Measurements from ENCODE around the gene SMPDL3A.

The SMPDL3A gene

DNA sequence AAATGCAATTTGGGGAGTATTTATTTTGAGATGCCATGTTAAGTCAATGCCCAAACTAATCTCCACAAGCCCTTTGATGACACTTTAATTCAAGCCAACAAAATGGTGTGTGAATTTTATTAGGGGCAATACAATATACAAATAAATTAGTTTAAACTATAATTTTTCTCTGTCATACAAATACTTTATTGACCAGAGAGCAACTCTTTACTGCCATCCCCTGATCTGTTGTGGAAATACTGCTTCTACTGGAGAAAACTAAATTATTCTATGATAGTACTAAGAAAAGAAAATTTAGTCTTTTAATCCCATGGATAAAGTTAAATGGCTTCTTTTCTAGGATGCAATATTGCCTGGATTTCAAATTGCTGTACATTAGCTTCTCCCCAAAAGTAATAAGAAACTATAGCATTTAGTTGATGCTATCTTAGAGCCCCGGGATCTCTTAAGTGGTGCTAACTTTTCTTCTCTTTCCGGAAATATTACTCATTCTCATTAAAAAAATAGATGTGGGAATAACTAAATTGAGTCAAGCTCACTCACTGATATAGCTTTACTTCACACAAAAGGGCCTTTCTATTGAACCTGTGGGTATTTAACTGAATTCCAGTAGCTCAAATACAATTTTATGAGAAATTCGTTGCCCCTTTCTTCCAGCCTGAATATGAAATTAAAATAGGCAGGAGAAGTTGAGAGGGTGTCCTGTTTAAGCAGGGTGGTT is 49.2 kb downstream of the SMPDL3A start:
- H3K27me3 Mint-ChIP-seq (ENCODE audit: low read depth, poor library complexity) = peaks cover 15% of the 10 kb centered on the region
- DNase-seq = no peak
- H3K4me1 Mint-ChIP-seq = peaks cover 4% of the 10 kb centered on the region
- no peaks in the 10 kb centered on the region for H3K9me3 Mint-ChIP-seq
- H3K27ac Mint-ChIP-seq = no peak overlapping the region
- no peaks in the 10 kb centered on the region for H3K36me3 Mint-ChIP-seq (ENCODE audit: low read depth)
- TF ChIP-seq CTCF (IDR thresholded peaks at IDR 0.05) = peak; percentile 36
- no peak overlapping the region for H3K4me3 Mint-ChIP-seq

GRCh38 chr6:122839472-122839871 is 50.4 kb downstream of the SMPDL3A start:
- peak; percentile 52 for TF ChIP-seq CTCF (IDR thresholded peaks at IDR 0.05)
- H3K9me3 Mint-ChIP-seq = no peaks in the 10 kb centered on the region
- H3K4me3 Mint-ChIP-seq = no peak overlapping the region
- H3K27me3 Mint-ChIP-seq (ENCODE audit: low read depth, poor library complexity) = peaks cover 15% of the 10 kb centered on the region
- H3K36me3 Mint-ChIP-seq (ENCODE audit: low read depth) = no peaks in the 10 kb centered on the region
- no peaks in the 10 kb centered on the region for H3K4me1 Mint-ChIP-seq
- peak; percentile 71 for DNase-seq
- no peak overlapping the region for H3K27ac Mint-ChIP-seq

DNA sequence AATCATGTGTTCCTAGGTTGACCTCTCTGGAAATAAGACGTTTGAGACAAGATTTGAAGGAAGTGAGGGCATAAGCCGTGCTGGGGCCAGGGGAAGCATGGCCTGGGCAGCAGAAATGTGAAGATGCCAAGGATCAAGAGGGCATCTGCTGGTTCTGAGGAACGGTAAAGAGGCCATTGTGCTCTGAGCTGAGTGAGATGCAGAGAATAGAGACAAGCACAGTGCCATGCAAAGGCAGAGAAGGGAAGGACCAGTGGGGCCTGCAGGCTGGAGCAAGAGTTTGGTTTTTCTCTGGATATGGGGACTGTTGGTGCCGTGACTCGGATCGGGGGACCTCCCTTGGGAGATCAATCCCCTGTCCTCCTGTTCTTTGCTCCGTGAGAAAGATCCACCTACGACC is 50.8 kb downstream of the SMPDL3A start:
- H3K4me3 Mint-ChIP-seq = no peak overlapping the region
- no peaks in the 10 kb centered on the region for H3K9me3 Mint-ChIP-seq
- TF ChIP-seq CTCF (IDR thresholded peaks at IDR 0.05) = no peak
- no peak for DNase-seq
- no peaks in the 10 kb centered on the region for H3K36me3 Mint-ChIP-seq (ENCODE audit: low read depth)
- H3K4me1 Mint-ChIP-seq = no peaks in the 10 kb centered on the region
- H3K27me3 Mint-ChIP-seq (ENCODE audit: low read depth, poor library complexity) = peaks cover 13% of the 10 kb centered on the region
- H3K27ac Mint-ChIP-seq = no peak overlapping the region

GRCh38 chr6:122845464-122845863 is 56.4 kb downstream of the SMPDL3A start:
- H3K9me3 Mint-ChIP-seq = peaks cover 7% of the 10 kb centered on the region
- TF ChIP-seq CTCF (IDR thresholded peaks at IDR 0.05) = no peak
- peaks cover 2% of the 10 kb centered on the region for H3K36me3 Mint-ChIP-seq (ENCODE audit: low read depth)
- no peak for DNase-seq
- no peak overlapping the region for H3K4me3 Mint-ChIP-seq
- H3K4me1 Mint-ChIP-seq = no peaks in the 10 kb centered on the region
- peaks cover 9% of the 10 kb centered on the region for H3K27me3 Mint-ChIP-seq (ENCODE audit: low read depth, poor library complexity)
- no peak overlapping the region for H3K27ac Mint-ChIP-seq

- Mint-ChIP-seq H3K36me3 (ENCODE audit: low read depth) (peaks cover 7% of the 10 kb centered on the region), H3K27me3 (ENCODE audit: low read depth, poor library complexity) (peaks cover 6% of the 10 kb centered on the region), H3K4me1 (no peaks in the 10 kb centered on the region), H3K4me3 (no peak overlapping the region), H3K27ac (no peak overlapping the region), H3K9me3 (peaks cover 13% of the 10 kb centered on the region)
- DNase-seq = no peak
- TF ChIP-seq CTCF (IDR thresholded peaks at IDR 0.05) = no peak
Measured at GRCh38 chr6:122845916-122846612, 57.0 kb downstream of the SMPDL3A start.

Data from nephron progenitor cell (in vitro differentiated cells).